Activated naive CD8-positive, alpha-beta T cell treated with anti-CD3 and anti-CD28 coated beads, Interleukin-2, amount 10 ng/mL, durations not matched to agents 7 days and 5 days (primary cell): Measurements from ENCODE around the gene TYW1B. TPM values are rescaled to one million over a fixed set of nuclear protein-coding genes. Genes with fewer than 3 reads are reported as not detected.
"Not testable (repeated sequence)": the region's sequence is repeated elsewhere in the genome, so short reads cannot be mapped to it uniquely, and the experiment has no call there.

Experiments used
- ATAC-seq: fragments of 150-1000 bp; cut with Tn5 transposase; one replicate; pipeline ENCODE4 v1.10.0; 2021; ENCODE audit warnings: low read depth, moderate library complexity
- POLR2A ChIA-PET: fragments of 350-600 bp; sonication (Branson Sonifier 250); formaldehyde crosslinking; loops from one replicate; lab custom pipeline; 2021; ENCODE audit warnings: antibody characterized with exemption; lab: Charles Lee
- DNase-seq: peaks from one replicate; pipeline ENCODE4 v3.0.0; 2021
- H3K27ac Mint-ChIP-seq: one replicate; pipeline ENCODE4 v1.8.0; 2022; ENCODE audit warnings: mild to moderate bottlenecking, mixed read lengths
- H3K27me3 Mint-ChIP-seq: one replicate; pipeline ENCODE4 v1.8.0; 2022; ENCODE audit warnings: mild to moderate bottlenecking, moderate library complexity, mixed read lengths
- H3K36me3 Mint-ChIP-seq: one replicate; pipeline ENCODE4 v1.8.0; 2021; ENCODE audit warnings: mild to moderate bottlenecking, mixed read lengths
- H3K4me1 Mint-ChIP-seq: one replicate; pipeline ENCODE4 v1.8.0; 2021; ENCODE audit warnings: mixed read lengths
- H3K4me3 Mint-ChIP-seq: one replicate; pipeline ENCODE4 v1.8.0; 2022; ENCODE audit warnings: mild to moderate bottlenecking, moderate library complexity, mixed read lengths
- H3K9me3 Mint-ChIP-seq: one replicate; pipeline ENCODE4 v1.8.0; 2021; ENCODE audit warnings: mixed read lengths
- total RNA-seq, 2 experiments: library from RNA; stranded (reverse); gene quantifications; one replicate each; pipeline ENCODE4 v1.2.3, GENCODE V29; 2021

The TYW1B gene
- total RNA-seq, 2 experiments from 2014 or later = 4.0 to 4.5 TPM

GRCh38 chr7:72760602-72761001, 67.4 kb downstream of the TYW1B start:
- no peaks in the 10 kb centered on the region for H3K27me3 Mint-ChIP-seq
- H3K9me3 Mint-ChIP-seq = peaks cover 13% of the 10 kb centered on the region
- DNase-seq (no peak), ATAC-seq (no peak)
- no peak overlapping the region for H3K4me3 Mint-ChIP-seq
- POLR2A ChIA-PET = no interaction called here
- H3K4me1 Mint-ChIP-seq = no peaks in the 10 kb centered on the region
- H3K27ac Mint-ChIP-seq = no peak overlapping the region
- peaks cover 18% of the 10 kb centered on the region for H3K36me3 Mint-ChIP-seq

DNA sequence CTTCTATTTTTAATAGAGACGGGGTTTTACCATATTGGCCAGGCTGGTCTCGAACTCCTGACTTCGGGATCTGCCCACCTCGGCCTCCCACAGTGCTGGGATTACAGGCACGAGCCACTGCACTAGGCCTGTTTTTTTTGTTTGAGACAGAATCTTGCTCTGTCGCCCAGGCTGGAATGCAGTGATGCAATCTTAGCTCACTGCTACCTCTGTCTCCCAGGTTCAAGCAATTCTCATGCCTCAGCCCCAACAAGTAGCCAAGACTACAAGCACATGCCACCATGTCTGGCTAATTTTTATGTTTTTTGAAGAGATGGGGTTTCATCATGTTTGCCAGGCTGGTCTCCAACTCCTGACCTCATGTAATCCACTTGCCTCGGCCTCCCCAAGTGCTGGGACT, 73.7 kb downstream of the TYW1B start:
- Mint-ChIP-seq H3K9me3 (peaks cover 10% of the 10 kb centered on the region), H3K4me3 (no peak overlapping the region), H3K27me3 (no peaks in the 10 kb centered on the region), H3K4me1 (no peaks in the 10 kb centered on the region), H3K27ac (no peak overlapping the region), H3K36me3 (peaks cover 15% of the 10 kb centered on the region)
- ATAC-seq (no peak), DNase-seq (no peak)
- POLR2A ChIA-PET = no interaction called here

DNA sequence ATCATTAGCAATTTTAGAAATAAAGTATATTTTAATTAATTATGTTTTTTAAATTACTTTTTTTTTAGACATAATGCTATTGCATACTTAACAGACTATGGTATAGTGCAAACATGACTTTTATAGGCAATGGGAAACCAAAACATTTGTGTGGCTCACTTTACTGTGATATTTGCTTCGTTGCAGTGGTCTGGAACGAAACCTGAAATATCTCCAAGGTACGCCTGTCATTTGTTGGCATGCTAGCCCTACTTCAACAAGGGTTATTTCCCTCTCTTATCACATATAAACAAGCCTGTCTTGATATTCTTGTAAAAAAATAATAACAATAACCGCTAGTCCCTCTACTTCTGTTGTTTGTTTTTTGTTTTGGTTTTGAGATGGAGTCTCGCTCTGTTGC, 74.2 kb downstream of the TYW1B start:
- Mint-ChIP-seq H3K4me3 (no peak overlapping the region), H3K36me3 (peaks cover 12% of the 10 kb centered on the region), H3K27me3 (no peaks in the 10 kb centered on the region), H3K9me3 (peaks cover 7% of the 10 kb centered on the region), H3K27ac (peak overlapping the region; percentile 60), H3K4me1 (no peaks in the 10 kb centered on the region)
- ATAC-seq (no peak), DNase-seq (no peak)
- POLR2A ChIA-PET = no interaction called here

- DNase-seq, H3K9me3 Mint-ChIP-seq, H3K4me3 Mint-ChIP-seq, H3K4me1 Mint-ChIP-seq, H3K27ac Mint-ChIP-seq, POLR2A ChIA-PET, H3K27me3 Mint-ChIP-seq, ATAC-seq: not testable (repeated sequence)
- H3K36me3 Mint-ChIP-seq = peaks cover 11% of the 10 kb centered on the region
Measured at GRCh38 chr7:72753229-72753628, 74.8 kb downstream of the TYW1B start.

- H3K27me3 Mint-ChIP-seq = no peaks in the 10 kb centered on the region
- ATAC-seq (no peak), DNase-seq (no peak)
- H3K27ac Mint-ChIP-seq = no peak overlapping the region
- H3K9me3 Mint-ChIP-seq = peaks cover 2% of the 10 kb centered on the region
- peaks cover 11% of the 10 kb centered on the region for H3K36me3 Mint-ChIP-seq
- H3K4me1 Mint-ChIP-seq = no peaks in the 10 kb centered on the region
- POLR2A ChIA-PET = no interaction called here
- no peak overlapping the region for H3K4me3 Mint-ChIP-seq
Measured at GRCh38 chr7:72751978-72752377, 76.0 kb downstream of the TYW1B start.

- POLR2A ChIA-PET = no interaction called here
- no peak overlapping the region for H3K27ac Mint-ChIP-seq
- ATAC-seq = no peak
- no peaks in the 10 kb centered on the region for H3K27me3 Mint-ChIP-seq
- H3K4me1 Mint-ChIP-seq = no peaks in the 10 kb centered on the region
- no peak for DNase-seq
- H3K9me3 Mint-ChIP-seq = peaks cover 2% of the 10 kb centered on the region
- no peak overlapping the region for H3K4me3 Mint-ChIP-seq
- H3K36me3 Mint-ChIP-seq = peaks cover 8% of the 10 kb centered on the region
Measured at GRCh38 chr7:72751378-72751777, 76.6 kb downstream of the TYW1B start.

GRCh38 chr7:72748649-72749048, 79.4 kb downstream of the TYW1B start:
- H3K36me3 Mint-ChIP-seq, DNase-seq, H3K27ac Mint-ChIP-seq, POLR2A ChIA-PET, H3K4me1 Mint-ChIP-seq, H3K27me3 Mint-ChIP-seq, ATAC-seq, H3K9me3 Mint-ChIP-seq, H3K4me3 Mint-ChIP-seq: not testable (repeated sequence)

- peaks cover 27% of the 10 kb centered on the region for H3K36me3 Mint-ChIP-seq
- not testable (repeated sequence) for H3K4me3 Mint-ChIP-seq, H3K27ac Mint-ChIP-seq
Measured at GRCh38 chr7:72744244-72744926, 83.6 kb downstream of the TYW1B start.

DNA sequence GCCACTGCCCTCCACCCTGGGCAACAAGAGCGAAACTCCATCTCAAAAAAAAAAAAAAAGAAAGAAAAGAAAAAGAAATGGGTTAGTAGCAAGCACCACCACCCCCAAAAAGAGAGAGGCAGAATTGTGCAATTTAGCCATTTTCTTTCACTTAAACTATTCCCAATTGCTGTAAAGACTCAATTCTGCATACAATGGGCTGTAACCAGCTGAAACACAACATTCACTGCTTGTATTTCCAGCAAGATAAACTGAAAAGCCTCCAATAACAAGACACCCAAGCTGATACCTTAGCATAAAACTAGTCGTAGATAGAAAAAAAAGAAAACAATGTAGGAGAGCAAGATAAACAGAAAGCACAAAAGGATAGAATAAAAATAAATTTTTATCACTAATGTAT, 84.2 kb downstream of the TYW1B start:
- POLR2A ChIA-PET, DNase-seq, H3K4me1 Mint-ChIP-seq, H3K4me3 Mint-ChIP-seq, H3K27me3 Mint-ChIP-seq, ATAC-seq, H3K27ac Mint-ChIP-seq: not testable (repeated sequence)
- H3K9me3 Mint-ChIP-seq = peaks cover 18% of the 10 kb centered on the region
- H3K36me3 Mint-ChIP-seq = peaks cover 27% of the 10 kb centered on the region

More at GRCh38 chr7:72744244-72744926, 83.6 kb downstream of the TYW1B start:
- DNase-seq, H3K4me1 Mint-ChIP-seq, H3K27me3 Mint-ChIP-seq, POLR2A ChIA-PET, ATAC-seq: not testable (repeated sequence)
- H3K9me3 Mint-ChIP-seq = peaks cover 18% of the 10 kb centered on the region

DNA sequence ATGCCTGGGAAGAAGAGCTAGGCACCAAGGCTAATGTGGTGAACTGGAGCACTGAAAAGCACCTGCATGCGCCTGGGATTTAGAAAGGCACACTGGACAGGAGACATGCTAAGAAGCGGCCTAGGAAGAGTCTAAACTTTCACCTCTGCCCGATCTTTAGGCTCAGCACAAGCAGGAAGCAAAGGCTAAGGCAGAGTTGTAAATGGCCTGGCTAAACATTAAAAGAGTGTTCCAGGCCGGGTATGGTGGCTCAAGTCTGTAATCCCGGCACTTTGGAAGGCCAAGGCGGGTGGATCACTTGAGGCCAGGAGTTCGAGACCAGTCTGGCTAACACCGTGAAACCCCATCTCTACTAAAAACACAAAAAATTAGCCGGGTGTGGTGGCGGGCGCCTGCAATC, 88.3 kb downstream of the TYW1B start:
- H3K27me3 Mint-ChIP-seq, ATAC-seq, H3K4me3 Mint-ChIP-seq, POLR2A ChIA-PET, DNase-seq, H3K27ac Mint-ChIP-seq, H3K4me1 Mint-ChIP-seq: not testable (repeated sequence)
- H3K36me3 Mint-ChIP-seq = peaks cover 30% of the 10 kb centered on the region
- H3K9me3 Mint-ChIP-seq = peaks cover 27% of the 10 kb centered on the region

DNA sequence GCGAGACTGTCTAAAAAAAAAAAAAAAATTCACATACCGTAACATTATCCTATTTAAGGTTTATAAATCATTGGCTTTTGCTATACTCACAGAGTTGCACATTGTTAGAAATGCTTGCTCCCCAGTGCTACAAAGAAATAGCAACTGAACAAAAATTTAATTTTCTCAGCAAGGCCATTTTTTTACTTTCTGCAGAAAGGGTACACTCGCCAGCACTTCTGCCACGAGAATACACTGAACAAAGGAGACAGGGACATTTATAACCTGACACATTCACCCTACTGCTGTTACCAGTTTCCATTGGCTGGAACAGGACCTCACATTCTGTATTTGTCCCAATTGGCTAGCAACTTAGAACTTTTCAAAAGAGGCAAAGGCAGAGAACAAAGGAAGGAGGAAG, 92.1 kb downstream of the TYW1B start:
- H3K9me3 Mint-ChIP-seq = peaks cover 21% of the 10 kb centered on the region
- H3K27ac Mint-ChIP-seq, POLR2A ChIA-PET, DNase-seq, H3K4me3 Mint-ChIP-seq, ATAC-seq, H3K27me3 Mint-ChIP-seq, H3K4me1 Mint-ChIP-seq: not testable (repeated sequence)
- peaks cover 28% of the 10 kb centered on the region for H3K36me3 Mint-ChIP-seq

- H3K4me1 Mint-ChIP-seq, POLR2A ChIA-PET, H3K27ac Mint-ChIP-seq, H3K4me3 Mint-ChIP-seq, DNase-seq, ATAC-seq, H3K27me3 Mint-ChIP-seq: not testable (repeated sequence)
- Mint-ChIP-seq H3K36me3 (peaks cover 33% of the 10 kb centered on the region), H3K9me3 (peaks cover 15% of the 10 kb centered on the region)
Measured at GRCh38 chr7:72730815-72731214, 97.2 kb downstream of the TYW1B start.

DNA sequence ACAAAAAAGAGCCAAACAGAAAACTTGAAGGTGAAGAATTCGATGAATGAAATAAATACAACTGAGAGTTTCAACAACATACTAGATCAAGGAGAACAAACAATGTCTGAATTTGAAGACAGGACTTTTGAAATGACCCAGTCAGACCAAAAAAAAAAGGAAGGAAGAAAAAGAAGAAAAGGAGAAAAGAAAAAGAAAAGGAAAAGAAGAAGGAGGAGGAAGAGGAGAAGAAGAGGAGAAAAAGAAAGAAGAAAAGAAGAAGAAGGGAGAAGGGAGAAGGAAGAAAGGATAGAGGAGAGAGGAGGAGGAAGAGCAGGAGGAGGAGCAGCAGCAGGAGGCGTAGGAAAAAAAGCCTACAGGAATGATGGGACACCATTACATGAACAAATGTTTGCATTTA, 97.6 kb downstream of the TYW1B start:
- H3K4me3 Mint-ChIP-seq, DNase-seq, H3K27me3 Mint-ChIP-seq, H3K27ac Mint-ChIP-seq, H3K4me1 Mint-ChIP-seq, POLR2A ChIA-PET, ATAC-seq: not testable (repeated sequence)
- H3K9me3 Mint-ChIP-seq = peaks cover 15% of the 10 kb centered on the region
- H3K36me3 Mint-ChIP-seq = peaks cover 33% of the 10 kb centered on the region

GRCh38 chr7:72729130-72729529, 98.9 kb downstream of the TYW1B start:
- H3K4me3 Mint-ChIP-seq, POLR2A ChIA-PET, H3K27me3 Mint-ChIP-seq, ATAC-seq, H3K27ac Mint-ChIP-seq, DNase-seq, H3K4me1 Mint-ChIP-seq: not testable (repeated sequence)
- H3K36me3 Mint-ChIP-seq = peaks cover 30% of the 10 kb centered on the region
- H3K9me3 Mint-ChIP-seq = peaks cover 12% of the 10 kb centered on the region
